T-cell (primary cell): ENCODE data around the gene HEXD. TPM values are rescaled to one million over a fixed set of nuclear protein-coding genes. Genes with fewer than 3 reads are reported as not detected.

Experiments used
- ATAC-seq, 4 experiments: fragments of 200-7000 bp in 3 of 4; fragments of 150-1000 bp in 1 of 4; cut with Tn5 transposase; replicated peaks in 1 of 4; 1 replicate in 3 of 4; 2 replicates in 1 of 4; pipeline ENCODE4 v1.10.0; 2021; ENCODE audit warnings: moderate library complexity in 3 of 4, mild to moderate bottlenecking in 2 of 4, moderate number of reproducible peaks in 1 of 4
- CTCF ChIA-PET, 2 donors: fragments of 300-600 bp; sonication (Branson Sonifier 250); formaldehyde crosslinking; loops; one replicate each; lab custom pipeline; 2022; ENCODE audit warnings: antibody characterized with exemption in 2 of 2; lab: Charles Lee
- POLR2A ChIA-PET, 2 donors: fragments of 300-600 bp; sonication (Branson Sonifier 250); formaldehyde crosslinking; loops; one replicate each; lab custom pipeline; 2022; ENCODE audit warnings: antibody characterized with exemption in 2 of 2; lab: Charles Lee
- DNase-seq, 35 experiments: peaks; one replicate each; pipeline versions ENCODE4 v3.0.0 to v3.0.0-alpha.2; 2013 to 2023
- H3K27ac ChIP-seq: one replicate; pipeline ENCODE4 v1.5.1; 2013; ENCODE audit warnings: low read length
- H3K27me3 ChIP-seq, 2 experiments: replicated peaks in 1 of 2; 1 replicate in 1 of 2; 2 replicates in 1 of 2; pipeline versions ENCODE4 v1.6.1 to v1.7.0; 2013; ENCODE audit warnings: low read length in 1 of 2, mixed read lengths in 1 of 2; ENCODE audit not compliant: control insufficient read depth in 2 of 2, insufficient read depth in 2 of 2; ENCODE audit errors: extremely low read depth in 1 of 2
- H3K36me3 ChIP-seq, 2 donors: 1 replicate in 1 of 2; 2 replicates in 1 of 2; pipeline versions ENCODE4 v1.6.1 to v1.7.0; 2013; ENCODE audit warnings: low read length in 1 of 2; ENCODE audit not compliant: control insufficient read depth in 2 of 2, insufficient read depth in 1 of 2; ENCODE audit errors: extremely low read depth in 1 of 2
- H3K4me1 ChIP-seq, 2 experiments: 1 replicate in 1 of 2; 2 replicates in 1 of 2; pipeline versions ENCODE4 v1.6.1 to v1.7.0; 2013; ENCODE audit warnings: low read length in 2 of 2, mixed read lengths in 1 of 2; ENCODE audit not compliant: insufficient read depth in 2 of 2, control insufficient read depth in 1 of 2; ENCODE audit errors: extremely low read depth in 1 of 2
- H3K4me3 ChIP-seq, 2 donors: 1 replicate in 1 of 2; 2 replicates in 1 of 2; pipeline versions ENCODE4 v1.5.1 to v1.7.0; 2013; ENCODE audit warnings: mild to moderate bottlenecking in 2 of 2, low read length in 1 of 2, moderate library complexity in 1 of 2; ENCODE audit not compliant: control insufficient read depth in 1 of 2; ENCODE audit errors: extremely low read depth in 1 of 2
- H3K9me3 ChIP-seq: 2 replicates; pipeline ENCODE4 v1.7.0; 2013
- H3K27ac Mint-ChIP-seq, 2 donors: one replicate each; pipeline ENCODE4 v1.8.0; 2020 to 2021; ENCODE audit warnings: mild to moderate bottlenecking in 2 of 2, mixed read lengths in 2 of 2
- H3K27me3 Mint-ChIP-seq, 2 donors: one replicate each; pipeline ENCODE4 v1.8.0; 2021 to 2022; ENCODE audit warnings: mixed read lengths in 2 of 2
- H3K36me3 Mint-ChIP-seq: one replicate; pipeline ENCODE4 v1.8.0; 2021; ENCODE audit warnings: mixed read lengths
- H3K4me1 Mint-ChIP-seq, 3 donors: one replicate each; pipeline ENCODE4 v1.8.0; 2020 to 2022; ENCODE audit warnings: mixed read lengths in 3 of 3, mild to moderate bottlenecking in 1 of 3
- H3K4me3 Mint-ChIP-seq, 3 donors: one replicate each; pipeline ENCODE4 v1.8.0; 2020 to 2022; ENCODE audit warnings: mild to moderate bottlenecking in 3 of 3, mixed read lengths in 3 of 3, moderate library complexity in 3 of 3
- H3K9me3 Mint-ChIP-seq, 3 donors: one replicate each; pipeline ENCODE4 v1.8.0; 2020 to 2022; ENCODE audit warnings: mixed read lengths in 3 of 3
- WGBS: methylation state at CpG from one replicate; pipeline ENCODE4 v1.1.5; 2013; ENCODE audit warnings: missing lambda C conversion rate; ENCODE audit not compliant: insufficient coverage; 5-methylcytosine and 5-hydroxymethylcytosine counted together
- total RNA-seq, 35 experiments: library from RNA in 6 of 35; stranded (reverse) in 6 of 35; fragments of 120-200 nt in 1 of 35; gene quantifications; one replicate each; pipeline versions ENCODE4 v1.2.1 to v1.2.4 and lab custom pipeline; 2013 to 2026

Gene HEXD
- total RNA-seq, 5 donors from 2014 or later (not counting 1 experiment from before 2014, with no cell fraction given) = 51.2 to 128 (median 113) TPM

GRCh38 chr17:82389379-82389778 lies 28.8 kb upstream of the HEXD start:
- no peaks in the 10 kb centered on the region for H3K9me3 Mint-ChIP-seq

GRCh38 chr17:82390015-82390859 lies 27.9 kb upstream of the HEXD start:
- Histone ChIP-seq H3K27me3 (peaks cover 0 to 26% of the 10 kb centered on the region in 2 experiments), H3K27ac (no peak overlapping the region), H3K4me1 (peaks cover 0 to 13% of the 10 kb centered on the region in 2 experiments), H3K4me3 (no peak overlapping the region), H3K36me3 (peaks cover 8 to 13% of the 10 kb centered on the region in 2 donors), H3K9me3 (no peaks in the 10 kb centered on the region)
- Mint-ChIP-seq H3K9me3 (no peaks in the 10 kb centered on the region), H3K36me3 (peaks cover 11% of the 10 kb centered on the region), H3K27ac (no peak overlapping the region), H3K4me3 (no peak overlapping the region), H3K4me1 (peaks cover 2 to 8% (median 6%) of the 10 kb centered on the region in 3 donors), H3K27me3 (peaks cover 0 to 8% of the 10 kb centered on the region in 2 donors)
- ChIA-PET POLR2A (no interaction called here), CTCF (no interaction called here)
- DNase-seq (no peak), ATAC-seq (no peak)
- 91% methylated on average over 17 of the region's 34 CpGs for WGBS

More at GRCh38 chr17:82389379-82389778, 28.8 kb upstream of the HEXD start:
- Histone ChIP-seq H3K36me3 (peaks cover 4 to 9% of the 10 kb centered on the region in 2 donors), H3K4me1 (peaks cover 0 to 13% of the 10 kb centered on the region in 2 experiments), H3K27ac (no peak overlapping the region), H3K9me3 (no peaks in the 10 kb centered on the region), H3K4me3 (no peak overlapping the region), H3K27me3 (peaks cover 0 to 34% of the 10 kb centered on the region in 2 experiments)
- POLR2A ChIA-PET = no interaction called here
- H3K27ac Mint-ChIP-seq = no peak overlapping the region
- H3K4me1 Mint-ChIP-seq = peaks cover 2 to 8% (median 6%) of the 10 kb centered on the region in 3 donors
- ATAC-seq (no peak), DNase-seq (no peak)
- 86% methylated on average over 8 of the region's 10 CpGs for WGBS
- CTCF ChIA-PET = no interaction called here
- H3K27me3 Mint-ChIP-seq = peaks cover 0 to 8% of the 10 kb centered on the region in 2 donors
- H3K36me3 Mint-ChIP-seq = peaks cover 7% of the 10 kb centered on the region
- no peak overlapping the region for H3K4me3 Mint-ChIP-seq

- Mint-ChIP-seq H3K4me3 (no peak overlapping the region), H3K9me3 (no peaks in the 10 kb centered on the region), H3K27me3 (peaks cover 0 to 6% of the 10 kb centered on the region in 2 donors), H3K36me3 (peaks cover 11% of the 10 kb centered on the region), H3K27ac (no peak overlapping the region), H3K4me1 (peaks cover 2 to 8% (median 6%) of the 10 kb centered on the region in 3 donors)
- peaks cover 0 to 13% of the 10 kb centered on the region in 2 experiments for H3K4me1 ChIP-seq
- H3K36me3 ChIP-seq = peaks cover 10 to 13% of the 10 kb centered on the region in 2 donors
- 100% methylated on average over 4 of the region's 13 CpGs for WGBS
- no peak for ATAC-seq
- no peak overlapping the region for H3K4me3 ChIP-seq
- CTCF ChIA-PET = no interaction called here
- no peaks in the 10 kb centered on the region for H3K9me3 ChIP-seq
- POLR2A ChIA-PET = no interaction called here
- no peak for DNase-seq
- H3K27ac ChIP-seq = no peak overlapping the region
- H3K27me3 ChIP-seq = peaks cover 0 to 19% of the 10 kb centered on the region in 2 experiments
Observed at GRCh38 chr17:82390860-82391435, 27.2 kb upstream of the HEXD start.

GRCh38 chr17:82391496-82392066 lies 26.6 kb upstream of the HEXD start:
- H3K9me3 Mint-ChIP-seq = no peaks in the 10 kb centered on the region
- Histone ChIP-seq H3K36me3 (peaks cover 10 to 13% of the 10 kb centered on the region in 2 donors), H3K4me1 (peaks cover 0 to 10% of the 10 kb centered on the region in 2 experiments), H3K27me3 (peaks cover 0 to 14% of the 10 kb centered on the region in 2 experiments), H3K9me3 (no peaks in the 10 kb centered on the region), H3K27ac (no peak overlapping the region), H3K4me3 (no peak overlapping the region)
- ATAC-seq (no peak), DNase-seq (no peak)
- H3K36me3 Mint-ChIP-seq = peaks cover 11% of the 10 kb centered on the region
- H3K4me3 Mint-ChIP-seq = no peak overlapping the region
- CTCF ChIA-PET = no interaction called here
- H3K27ac Mint-ChIP-seq = no peak overlapping the region
- H3K27me3 Mint-ChIP-seq = peaks cover 0 to 3% of the 10 kb centered on the region in 2 donors
- POLR2A ChIA-PET = no interaction called here
- H3K4me1 Mint-ChIP-seq = peaks cover 2 to 8% (median 6%) of the 10 kb centered on the region in 3 donors
- WGBS = 91% methylated on average over 23 of the region's 23 CpGs

GRCh38 chr17:82392209-82392920 lies 25.8 kb upstream of the HEXD start:
- WGBS = 96% methylated on average over 19 of the region's 28 CpGs
- no peak overlapping the region for H3K27ac ChIP-seq
- H3K4me1 ChIP-seq = peaks cover 0 to 2% of the 10 kb centered on the region in 2 experiments
- ATAC-seq (no peak), DNase-seq (no peak)
- no peaks in the 10 kb centered on the region for H3K9me3 Mint-ChIP-seq
- no peak overlapping the region for H3K27ac Mint-ChIP-seq
- ChIA-PET CTCF (interaction anchor here in 1 of 2 donors (0.6 kb wide), 1 partner anchor 70 kb away, joined by 4 read pairs; no protein-coding TSS in a partner anchor), POLR2A (no interaction called here)
- H3K4me3 ChIP-seq = no peak overlapping the region
- H3K27me3 ChIP-seq = peaks cover 0 to 6% of the 10 kb centered on the region in 2 experiments
- no peaks in the 10 kb centered on the region for H3K9me3 ChIP-seq
- H3K36me3 Mint-ChIP-seq = peaks cover 14% of the 10 kb centered on the region
- no peak overlapping the region for H3K4me3 Mint-ChIP-seq
- peaks cover 2 to 6% (median 5%) of the 10 kb centered on the region in 3 donors for H3K4me1 Mint-ChIP-seq
- H3K36me3 ChIP-seq = peaks cover 10 to 13% of the 10 kb centered on the region in 2 donors
- peaks cover 0 to 2% of the 10 kb centered on the region in 2 donors for H3K27me3 Mint-ChIP-seq

GRCh38 chr17:82392941-82393340 lies 25.2 kb upstream of the HEXD start:
- Histone ChIP-seq H3K27ac (no peak overlapping the region), H3K9me3 (no peaks in the 10 kb centered on the region), H3K4me1 (no peaks in the 10 kb centered on the region), H3K36me3 (peaks cover 13% of the 10 kb centered on the region in 2 donors), H3K27me3 (peaks cover 0 to 3% of the 10 kb centered on the region in 2 experiments), H3K4me3 (no peak overlapping the region)
- whole genome bisulfite sequencing = 97% methylated on average over 12 of the region's 15 CpGs
- DNase-seq = no peak
- no peak for ATAC-seq
- Mint-ChIP-seq H3K27ac (no peak overlapping the region), H3K9me3 (no peaks in the 10 kb centered on the region), H3K36me3 (peaks cover 14% of the 10 kb centered on the region), H3K4me3 (no peak overlapping the region), H3K27me3 (no peaks in the 10 kb centered on the region), H3K4me1 (peaks cover 0 to under 1% (median 0%) of the 10 kb centered on the region in 3 donors)
- ChIA-PET CTCF (interaction anchor here in 1 of 2 donors (0.6 kb wide), 1 partner anchor 71 kb away, joined by 4 read pairs; no protein-coding TSS in a partner anchor), POLR2A (no interaction called here)
